Measurements from ENCODE around the gene DDX11.
"Not testable (repeated sequence)": the region's sequence is repeated elsewhere in the genome, so short reads cannot be mapped to it uniquely, and the experiment has no call there.

The DDX11 gene

GRCh38 chr12:31102125-31102524 is 28.5 kb downstream of the DDX11 start:
- not testable (repeated sequence) for H3K36me3 ChIP-seq (replicated peaks; ENCODE audit: insufficient read depth, low read length); H3K4me3 ChIP-seq (ENCODE audit: low read length); H2AFZ ChIP-seq (ENCODE audit: low read length); H3K27me3 ChIP-seq (replicated peaks; ENCODE audit: insufficient read depth, low read length); H3F3A ChIP-seq (ENCODE audit: insufficient read depth, low read length); H3K27ac ChIP-seq (ENCODE audit: low read length); H4K20me1 ChIP-seq (ENCODE audit: insufficient read depth, low read length); H3K9me2 ChIP-seq (replicated peaks; ENCODE audit: insufficient read depth, low read length); H3K9me3 ChIP-seq (replicated peaks; ENCODE audit: insufficient read depth, low read length); H3K4me1 ChIP-seq (ENCODE audit: low read length); H3K9ac ChIP-seq (ENCODE audit: low read length); H3K79me2 ChIP-seq (ENCODE audit: low read length); H3K4me2 ChIP-seq (ENCODE audit: low read depth, low read length); DNase-seq

GRCh38 chr12:31102596-31102995 is 28.9 kb downstream of the DDX11 start:
- not testable (repeated sequence) for H3F3A ChIP-seq (ENCODE audit: insufficient read depth, low read length); H3K36me3 ChIP-seq (replicated peaks; ENCODE audit: insufficient read depth, low read length); H3K9me3 ChIP-seq (replicated peaks; ENCODE audit: insufficient read depth, low read length); H4K20me1 ChIP-seq (ENCODE audit: insufficient read depth, low read length); H3K4me1 ChIP-seq (ENCODE audit: low read length); H3K27ac ChIP-seq (ENCODE audit: low read length); H2AFZ ChIP-seq (ENCODE audit: low read length); H3K27me3 ChIP-seq (replicated peaks; ENCODE audit: insufficient read depth, low read length); H3K9ac ChIP-seq (ENCODE audit: low read length); H3K4me2 ChIP-seq (ENCODE audit: low read depth, low read length); H3K79me2 ChIP-seq (ENCODE audit: low read length); DNase-seq; H3K9me2 ChIP-seq (replicated peaks; ENCODE audit: insufficient read depth, low read length); H3K4me3 ChIP-seq (ENCODE audit: low read length)

- not testable (repeated sequence) for H3K27me3 ChIP-seq (replicated peaks; ENCODE audit: insufficient read depth, low read length); H3K4me3 ChIP-seq (ENCODE audit: low read length); H3F3A ChIP-seq (ENCODE audit: insufficient read depth, low read length); DNase-seq; H3K9me2 ChIP-seq (replicated peaks; ENCODE audit: insufficient read depth, low read length); H2AFZ ChIP-seq (ENCODE audit: low read length); H3K4me1 ChIP-seq (ENCODE audit: low read length); H4K20me1 ChIP-seq (ENCODE audit: insufficient read depth, low read length); H3K9me3 ChIP-seq (replicated peaks; ENCODE audit: insufficient read depth, low read length); H3K36me3 ChIP-seq (replicated peaks; ENCODE audit: insufficient read depth, low read length); H3K79me2 ChIP-seq (ENCODE audit: low read length); H3K4me2 ChIP-seq (ENCODE audit: low read depth, low read length); H3K27ac ChIP-seq (ENCODE audit: low read length); H3K9ac ChIP-seq (ENCODE audit: low read length)
These were observed 29.9 kb downstream of the DDX11 start for GRCh38 chr12:31103561-31103975.

GRCh38 chr12:31104220-31104619 is 30.6 kb downstream of the DDX11 start:
- H3K9me2 ChIP-seq (replicated peaks; ENCODE audit: insufficient read depth, low read length); H3K27ac ChIP-seq (ENCODE audit: low read length): not testable (repeated sequence)

GRCh38 chr12:31104773-31105172 is 31.1 kb downstream of the DDX11 start:
- H3K27ac ChIP-seq (ENCODE audit: low read length); H4K20me1 ChIP-seq (ENCODE audit: insufficient read depth, low read length); H3K9me2 ChIP-seq (replicated peaks; ENCODE audit: insufficient read depth, low read length); H3K27me3 ChIP-seq (replicated peaks; ENCODE audit: insufficient read depth, low read length); H3K9me3 ChIP-seq (replicated peaks; ENCODE audit: insufficient read depth, low read length); H3K36me3 ChIP-seq (replicated peaks; ENCODE audit: insufficient read depth, low read length); H2AFZ ChIP-seq (ENCODE audit: low read length); H3K4me1 ChIP-seq (ENCODE audit: low read length); H3K79me2 ChIP-seq (ENCODE audit: low read length); H3K4me2 ChIP-seq (ENCODE audit: low read depth, low read length); DNase-seq; H3F3A ChIP-seq (ENCODE audit: insufficient read depth, low read length); H3K9ac ChIP-seq (ENCODE audit: low read length); H3K4me3 ChIP-seq (ENCODE audit: low read length): not testable (repeated sequence)

More at GRCh38 chr12:31104220-31104619, 30.6 kb downstream of the DDX11 start:
- H3K4me1 ChIP-seq (ENCODE audit: low read length); H3K4me2 ChIP-seq (ENCODE audit: low read depth, low read length); DNase-seq; H3K79me2 ChIP-seq (ENCODE audit: low read length); H3K4me3 ChIP-seq (ENCODE audit: low read length); H3F3A ChIP-seq (ENCODE audit: insufficient read depth, low read length); H4K20me1 ChIP-seq (ENCODE audit: insufficient read depth, low read length); H3K9me3 ChIP-seq (replicated peaks; ENCODE audit: insufficient read depth, low read length); H3K9ac ChIP-seq (ENCODE audit: low read length); H2AFZ ChIP-seq (ENCODE audit: low read length); H3K36me3 ChIP-seq (replicated peaks; ENCODE audit: insufficient read depth, low read length); H3K27me3 ChIP-seq (replicated peaks; ENCODE audit: insufficient read depth, low read length): not testable (repeated sequence)

GRCh38 chr12:31105668-31106067 is 32.0 kb downstream of the DDX11 start:
- no peak for DNase-seq
- Histone ChIP-seq H2AFZ (ENCODE audit: low read length) (no peak overlapping the region), H3F3A (ENCODE audit: insufficient read depth, low read length) (no peaks in the 10 kb centered on the region), H3K4me2 (ENCODE audit: low read depth, low read length) (no peak overlapping the region), H3K9me2 (replicated peaks; ENCODE audit: insufficient read depth, low read length) (no peaks in the 10 kb centered on the region), H3K27ac (ENCODE audit: low read length) (no peak overlapping the region), H3K9ac (ENCODE audit: low read length) (no peak overlapping the region), H4K20me1 (ENCODE audit: insufficient read depth, low read length) (no peaks in the 10 kb centered on the region), H3K27me3 (replicated peaks; ENCODE audit: insufficient read depth, low read length) (no peaks in the 10 kb centered on the region), H3K4me1 (ENCODE audit: low read length) (peaks cover 4% of the 10 kb centered on the region), H3K79me2 (ENCODE audit: low read length) (no peaks in the 10 kb centered on the region; the same call in 1 of the 2 replicates), H3K36me3 (replicated peaks; ENCODE audit: insufficient read depth, low read length) (no peaks in the 10 kb centered on the region), H3K4me3 (ENCODE audit: low read length) (no peak overlapping the region), H3K9me3 (replicated peaks; ENCODE audit: insufficient read depth, low read length) (no peaks in the 10 kb centered on the region)
- TF ChIP-seq EZH2phosphoT487 (IDR thresholded peaks at IDR 0.05; ENCODE audit: low read length), result no peak
- TF ChIP-seq EZH2 (optimal IDR thresholded peaks at IDR 0.05; ENCODE audit: low read depth, low read length), result no peak
- no peak for TF ChIP-seq CTCF (IDR thresholded peaks at IDR 0.05; ENCODE audit: low read length)

Data from MM.1S (cell line).